ENCODE results near the gene SLITRK1. TPM values are rescaled to one million over a fixed set of nuclear protein-coding genes. Genes with fewer than 3 reads are reported as not detected.
A peak's percentile ranks its signal among the peaks of the same experiment; 100 is the strongest.

The SLITRK1 gene
- not detected in 2 replicates for total RNA-seq (2014; rRNA removed)
- not detected for Bru-seq, nascent RNA
- not detected for BruChase-seq, experiment 1, labeled RNA remaining after a 6-hour chase
- percentile 10 among the genes with signal in this experiment for BruChase-seq, experiment 2, labeled RNA remaining after a 2-hour chase
- long read RNA-seq = 0 reads

- ChIA-PET CTCF (no interaction called here), POLR2A (ENCODE audit: unreplicated experiment) (no interaction called here)
- no peaks in the 10 kb centered on the region for H3K27me3 ChIP-seq (ENCODE audit: low read length)
- DNase-seq (no peak), ATAC-seq (no peak)
- intact Hi-C loops (cut with micrococcal nuclease) = no loop called here
- no peaks in the 10 kb centered on the region for H3F3A ChIP-seq (ENCODE audit: low read length, unreplicated experiment)
- no peak within 1 kb of the TSS; the same call in 1 of the 2 replicates for H3K4me2 ChIP-seq (ENCODE audit: low read length)
- TF ChIP-seq EZH2phosphoT487 (IDR thresholded peaks at IDR 0.05; ENCODE audit: borderline replicate concordance, low read length) (no peak), EZH2 (IDR thresholded peaks at IDR 0.05; ENCODE audit: low read length, unreplicated experiment) (no peak), CTCF (conservative IDR thresholded peaks at IDR 0.05; ENCODE audit: low read depth, low read length) (no peak)
- H3K9me2 ChIP-seq (replicated peaks; ENCODE audit: low read length) = no peaks in the 10 kb centered on the region
- H4K20me1 ChIP-seq (ENCODE audit: low read length) = no peaks in the 10 kb centered on the region
- no peaks in the 10 kb centered on the region for H3K9me3 ChIP-seq (ENCODE audit: low read length)
- H2AFZ ChIP-seq (ENCODE audit: low read length) = 0 out of 2 replicates have a peak within 1 kb of the TSS, but pooled peaks have one; percentile 10
- no peak within 1 kb of the TSS for H3K9ac ChIP-seq (ENCODE audit: low read length)
- no peaks in the 10 kb centered on the region for H3K36me3 ChIP-seq (ENCODE audit: low read depth, low read length)
- H3K4me3 ChIP-seq (ENCODE audit: low read length) = no peak within 1 kb of the TSS
- no TSS peak for BruUV-seq (replicated peaks)
- no peaks in the 10 kb centered on the region for H3K4me1 ChIP-seq (ENCODE audit: insufficient read depth, low read length)
- H3K27ac ChIP-seq (ENCODE audit: low read length) = no peak within 1 kb of the TSS
- no peaks in the 10 kb centered on the region for H3K79me2 ChIP-seq (ENCODE audit: low read length)
Measured at GRCh38 chr13:83881917-83882605, at the start of gene SLITRK1. TSS of gene SLITRK1 (minus strand) at chr13:83882474. CDS start at chr13:83881507, 967 bp downstream.

- CTCF ChIA-PET = no interaction called here
- H3K4me1 ChIP-seq (ENCODE audit: insufficient read depth, low read length) = no peaks in the 10 kb centered on the region
- TF ChIP-seq CTCF (conservative IDR thresholded peaks at IDR 0.05; ENCODE audit: low read depth, low read length) = no peak
- no peak for TF ChIP-seq EZH2phosphoT487 (IDR thresholded peaks at IDR 0.05; ENCODE audit: borderline replicate concordance, low read length)
- no peak for TF ChIP-seq EZH2 (IDR thresholded peaks at IDR 0.05; ENCODE audit: low read length, unreplicated experiment)
- no TSS peak for BruUV-seq (replicated peaks)
- H2AFZ ChIP-seq (ENCODE audit: low read length) = no peak overlapping the region
- H3K4me2 ChIP-seq (ENCODE audit: low read length) = no peak overlapping the region
- H3K9ac ChIP-seq (ENCODE audit: low read length) = no peak overlapping the region
- no peaks in the 10 kb centered on the region for H3K9me2 ChIP-seq (replicated peaks; ENCODE audit: low read length)
- H4K20me1 ChIP-seq (ENCODE audit: low read length) = no peaks in the 10 kb centered on the region
- POLR2A ChIA-PET (ENCODE audit: unreplicated experiment) = no interaction called here
- no peak overlapping the region for H3K4me3 ChIP-seq (ENCODE audit: low read length)
- ATAC-seq (no peak), DNase-seq (no peak)
- no peaks in the 10 kb centered on the region for H3F3A ChIP-seq (ENCODE audit: low read length, unreplicated experiment)
- no peak overlapping the region for H3K27ac ChIP-seq (ENCODE audit: low read length)
- intact Hi-C loops (cut with micrococcal nuclease) = no loop called here
- H3K27me3 ChIP-seq (ENCODE audit: low read length) = no peaks in the 10 kb centered on the region
- H3K79me2 ChIP-seq (ENCODE audit: low read length) = no peaks in the 10 kb centered on the region
- H3K9me3 ChIP-seq (ENCODE audit: low read length) = no peaks in the 10 kb centered on the region
- no peaks in the 10 kb centered on the region for H3K36me3 ChIP-seq (ENCODE audit: low read depth, low read length)
Measured at GRCh38 chr13:83929157-83929556, 46.9 kb upstream of the SLITRK1 start.

- no peaks in the 10 kb centered on the region for H4K20me1 ChIP-seq (ENCODE audit: low read length)
- no peak overlapping the region for H2AFZ ChIP-seq (ENCODE audit: low read length)
- no peak for DNase-seq
- H3K27me3 ChIP-seq (ENCODE audit: low read length) = no peaks in the 10 kb centered on the region
- no peaks in the 10 kb centered on the region for H3K9me3 ChIP-seq (ENCODE audit: low read length)
- ChIA-PET CTCF (no interaction called here), POLR2A (ENCODE audit: unreplicated experiment) (no interaction called here)
- H3K4me2 ChIP-seq (ENCODE audit: low read length) = no peak overlapping the region
- no peaks in the 10 kb centered on the region for H3K79me2 ChIP-seq (ENCODE audit: low read length)
- no peaks in the 10 kb centered on the region for H3K36me3 ChIP-seq (ENCODE audit: low read depth, low read length)
- no peaks in the 10 kb centered on the region for H3F3A ChIP-seq (ENCODE audit: low read length, unreplicated experiment)
- H3K4me1 ChIP-seq (ENCODE audit: insufficient read depth, low read length) = no peaks in the 10 kb centered on the region
- H3K9me2 ChIP-seq (replicated peaks; ENCODE audit: low read length) = no peaks in the 10 kb centered on the region
- ATAC-seq = no peak
- H3K9ac ChIP-seq (ENCODE audit: low read length) = no peak overlapping the region
- H3K27ac ChIP-seq (ENCODE audit: low read length) = no peak overlapping the region
- no TSS peak for BruUV-seq (replicated peaks)
- H3K4me3 ChIP-seq (ENCODE audit: low read length) = no peak overlapping the region
- TF ChIP-seq CTCF (conservative IDR thresholded peaks at IDR 0.05; ENCODE audit: low read depth, low read length) = no peak
- no peak for TF ChIP-seq EZH2phosphoT487 (IDR thresholded peaks at IDR 0.05; ENCODE audit: borderline replicate concordance, low read length)
- TF ChIP-seq EZH2 (IDR thresholded peaks at IDR 0.05; ENCODE audit: low read length, unreplicated experiment) = no peak
- intact Hi-C loops (cut with micrococcal nuclease) = no loop called here
Measured at GRCh38 chr13:83919775-83920174, 37.5 kb upstream of the SLITRK1 start.

All from PC-3 (cell line).